ENCODE measurements around the gene HTR3E.

DNA sequence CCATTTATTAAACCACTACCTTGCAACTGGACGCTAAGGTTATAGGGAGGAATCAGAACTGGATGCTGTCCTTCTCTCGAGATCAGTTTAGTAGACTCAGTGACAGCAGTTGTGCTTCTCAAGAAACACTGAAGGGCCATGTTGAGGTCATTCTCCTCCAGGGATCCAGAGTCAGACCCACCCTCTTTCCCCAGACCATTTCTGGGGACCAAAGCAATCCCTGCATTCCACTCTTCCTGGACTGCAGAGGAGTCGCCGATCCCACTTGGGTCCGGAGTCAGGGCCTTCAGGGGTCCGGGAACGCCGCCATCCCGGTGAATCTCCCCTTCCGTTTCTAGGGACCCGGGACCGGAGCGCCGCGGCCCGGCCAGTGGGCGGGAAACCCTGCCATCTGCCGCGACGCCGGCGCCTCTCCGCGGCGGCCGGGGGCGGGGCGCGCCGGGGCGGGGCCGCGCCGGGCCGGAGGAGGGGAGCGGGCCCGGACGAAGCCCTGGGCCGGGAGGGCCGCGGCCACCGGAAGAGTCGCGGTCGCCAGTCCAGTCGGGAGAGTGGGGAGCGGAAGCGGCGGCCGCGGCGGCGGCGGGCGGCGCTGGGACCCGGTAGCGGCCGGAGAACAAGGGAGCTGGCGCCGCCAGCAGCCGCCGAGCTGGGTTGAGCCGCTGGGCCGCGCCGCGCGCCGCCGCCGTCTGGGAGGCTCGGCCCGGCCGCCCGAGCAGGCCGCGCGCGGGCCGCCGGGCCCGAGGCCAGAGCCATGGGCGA is 58.2 kb downstream of the HTR3E start, which contains the start of gene DVL3:
- TF ChIP-seq, protein P1, sequence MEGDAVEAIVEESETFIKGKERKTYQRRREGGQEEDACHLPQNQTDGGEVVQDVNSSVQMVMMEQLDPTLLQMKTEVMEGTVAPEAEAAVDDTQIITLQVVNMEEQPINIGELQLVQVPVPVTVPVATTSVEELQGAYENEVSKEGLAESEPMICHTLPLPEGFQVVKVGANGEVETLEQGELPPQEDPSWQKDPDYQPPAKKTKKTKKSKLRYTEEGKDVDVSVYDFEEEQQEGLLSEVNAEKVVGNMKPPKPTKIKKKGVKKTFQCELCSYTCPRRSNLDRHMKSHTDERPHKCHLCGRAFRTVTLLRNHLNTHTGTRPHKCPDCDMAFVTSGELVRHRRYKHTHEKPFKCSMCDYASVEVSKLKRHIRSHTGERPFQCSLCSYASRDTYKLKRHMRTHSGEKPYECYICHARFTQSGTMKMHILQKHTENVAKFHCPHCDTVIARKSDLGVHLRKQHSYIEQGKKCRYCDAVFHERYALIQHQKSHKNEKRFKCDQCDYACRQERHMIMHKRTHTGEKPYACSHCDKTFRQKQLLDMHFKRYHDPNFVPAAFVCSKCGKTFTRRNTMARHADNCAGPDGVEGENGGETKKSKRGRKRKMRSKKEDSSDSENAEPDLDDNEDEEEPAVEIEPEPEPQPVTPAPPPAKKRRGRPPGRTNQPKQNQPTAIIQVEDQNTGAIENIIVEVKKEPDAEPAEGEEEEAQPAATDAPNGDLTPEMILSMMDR (conservative IDR thresholded peaks at IDR 0.05; ENCODE audit: low read length), result no peak
- TF ChIP-seq EZH2phosphoT487 (IDR thresholded peaks at IDR 0.05; ENCODE audit: borderline replicate concordance, low read depth, low read length), result no peak

Measured in OCI-LY7 (cell line).